GDM1 (cell line): ENCODE results near the gene SLC35A1.

Source experiments
- DNase-seq: peaks from one replicate; lab custom pipeline; 2025; lab: John Stamatoyannopoulos, UW

The SLC35A1 gene

DNA sequence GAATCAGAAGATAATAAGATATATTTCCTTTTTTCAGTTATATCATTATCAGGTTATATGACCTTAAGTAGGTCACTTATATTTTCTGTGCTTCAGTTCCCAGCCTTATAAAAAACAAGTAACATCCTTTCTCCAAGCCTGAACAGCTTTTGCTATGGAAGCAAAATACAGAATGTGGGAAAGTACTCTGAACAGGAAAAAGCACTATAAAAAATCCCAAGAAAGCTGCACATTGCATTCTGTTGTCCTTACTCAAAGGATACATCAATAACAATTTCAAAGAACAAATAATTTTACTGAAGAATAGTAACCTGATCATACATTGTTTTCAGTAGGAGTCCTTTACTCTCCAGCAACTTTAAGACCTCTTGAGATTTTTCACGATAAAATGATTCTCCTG is 56.4 kb downstream of the SLC35A1 start:
- DNase-seq: no peak

DNA sequence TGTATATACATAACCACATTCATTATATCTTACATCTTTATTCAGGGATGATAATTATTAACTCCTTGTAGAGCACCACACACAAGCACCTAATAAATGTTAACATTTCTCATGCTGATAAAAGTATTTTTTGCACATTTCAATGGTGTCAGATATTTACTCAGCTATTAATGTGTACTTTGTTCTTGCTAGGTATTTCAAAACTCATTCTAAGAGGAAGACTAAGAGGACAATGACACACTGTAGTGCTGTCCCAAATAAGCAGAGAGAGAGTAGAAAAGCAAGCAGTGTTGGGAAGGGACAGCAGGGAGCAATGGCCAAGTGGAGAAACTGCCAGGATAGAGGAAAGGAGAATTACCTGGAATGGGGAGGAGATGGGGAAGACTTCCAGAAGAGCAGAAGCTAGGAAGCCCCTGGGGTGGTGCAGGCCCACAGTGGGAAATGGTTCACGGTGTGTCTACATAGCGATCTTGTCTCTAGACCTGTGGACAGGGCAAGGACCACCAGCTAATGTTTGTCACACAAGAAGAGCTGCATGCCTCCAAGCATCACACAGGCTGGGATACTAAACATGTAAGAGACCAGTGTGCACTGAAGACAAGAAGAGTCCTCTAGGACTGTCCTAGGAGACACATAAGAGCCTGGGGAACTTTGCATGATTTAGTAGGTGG is 61.7 kb downstream of the SLC35A1 start:
- DNase-seq: no peak

DNA sequence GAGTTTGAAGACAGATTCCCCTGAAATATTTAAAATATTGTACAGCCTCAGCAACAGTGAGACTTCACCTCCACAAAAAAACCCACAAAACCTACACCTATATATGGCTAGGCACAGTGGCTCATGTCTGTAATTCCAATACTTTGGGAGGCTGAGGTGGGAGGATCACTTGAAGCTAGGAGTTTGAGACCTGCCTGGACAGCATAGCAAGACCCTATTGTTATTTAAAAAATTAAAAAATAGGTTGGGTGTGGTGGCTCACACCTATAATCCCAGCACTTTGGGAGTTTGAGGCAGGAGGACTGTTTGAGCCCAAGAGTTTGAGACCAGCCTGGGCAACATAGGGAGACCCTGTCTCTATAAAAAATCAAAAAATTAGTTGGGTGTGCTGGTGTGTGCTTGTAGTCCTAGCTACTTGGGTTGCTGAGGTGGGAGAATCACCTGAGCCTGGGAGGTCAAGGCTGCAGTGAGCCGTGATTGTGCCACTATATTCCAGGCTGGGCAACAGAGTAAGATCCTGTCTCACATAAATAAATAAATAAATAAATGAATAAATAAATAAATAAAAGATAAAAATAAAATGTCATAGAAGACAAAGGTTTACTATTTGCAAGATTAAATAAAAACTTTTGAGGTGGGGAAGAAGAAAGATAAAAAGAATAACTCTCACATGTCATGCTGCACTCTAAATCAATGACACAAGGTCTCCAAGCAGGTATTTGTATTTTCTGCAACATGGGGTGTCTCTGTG is 65.9 kb downstream of the SLC35A1 start:
- no peak for DNase-seq

DNA sequence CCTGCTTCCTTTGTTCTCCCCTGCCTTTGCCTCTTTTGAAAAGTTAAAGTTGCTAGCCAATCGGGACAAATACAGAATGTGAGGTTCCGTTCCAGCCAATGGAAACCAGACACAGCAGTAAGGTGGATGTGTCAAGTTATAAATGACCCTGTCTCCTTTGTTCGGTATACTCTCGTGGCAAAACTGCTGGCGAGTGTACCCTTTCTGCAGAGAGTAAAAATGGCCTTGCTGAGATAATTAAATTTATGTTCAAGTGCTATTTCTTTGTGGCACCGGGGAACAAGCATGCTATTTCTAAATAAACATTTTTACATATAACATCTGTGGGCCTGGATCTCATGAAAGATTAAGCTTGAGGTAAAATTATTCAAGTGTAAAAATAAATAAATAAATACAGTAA is 66.8 kb downstream of the SLC35A1 start:
- DNase-seq: no peak

DNA sequence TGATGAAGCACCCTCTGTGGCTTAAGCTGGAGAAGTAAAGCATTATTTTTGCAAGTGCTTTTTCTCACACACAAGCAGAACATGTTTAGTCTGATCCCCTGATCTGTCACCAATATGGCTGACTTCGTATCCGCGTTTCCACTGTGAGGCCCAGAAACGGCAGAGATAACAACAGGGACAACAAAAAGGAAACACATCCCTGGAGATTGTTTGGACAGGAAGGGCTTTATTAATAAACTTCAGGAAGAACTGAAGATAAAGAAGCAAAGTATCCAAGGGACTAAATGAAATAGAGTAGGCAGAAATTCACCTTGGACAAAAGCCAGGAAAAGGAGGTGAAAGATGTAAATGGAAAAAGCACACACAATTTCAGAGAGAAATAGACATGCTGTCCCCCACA is 67.8 kb downstream of the SLC35A1 start:
- no peak for DNase-seq

DNA sequence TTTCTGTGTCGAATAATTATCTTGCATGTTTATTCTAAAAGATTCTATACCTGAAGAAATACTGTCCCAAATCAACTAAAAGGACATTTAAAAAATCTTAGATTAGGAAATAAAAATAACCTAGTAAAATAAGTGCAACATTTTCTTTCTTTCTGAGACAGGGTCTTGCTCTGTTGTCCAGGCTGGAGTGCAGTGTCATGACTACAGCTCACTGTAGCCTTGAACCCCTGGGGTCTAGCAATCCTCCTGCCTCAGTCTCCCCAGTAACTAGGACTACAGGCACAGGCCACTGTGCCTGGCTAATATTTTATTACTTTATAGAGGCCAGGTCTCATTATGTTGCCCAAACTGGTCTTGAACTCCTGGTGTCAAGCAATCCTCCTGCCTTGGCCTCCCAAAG is 68.3 kb downstream of the SLC35A1 start:
- no peak for DNase-seq

DNA sequence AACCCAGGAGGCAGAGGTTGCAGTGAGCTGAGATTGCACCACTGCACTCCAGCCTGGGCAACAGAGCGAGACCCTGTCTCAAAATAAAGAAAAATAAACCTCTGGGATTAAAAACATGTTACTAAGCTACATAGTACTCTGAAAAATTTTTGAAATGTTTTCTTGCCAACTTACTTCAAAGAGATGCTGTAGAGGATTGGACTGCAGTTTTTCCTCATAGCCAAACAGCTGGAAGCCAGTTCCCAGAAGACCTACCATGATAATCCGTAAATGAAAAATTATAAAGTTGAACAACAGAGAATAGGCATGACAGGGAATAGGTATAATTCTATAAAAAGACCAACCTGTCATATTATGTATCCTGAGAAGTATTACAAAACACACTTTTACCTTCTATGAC is 69.0 kb downstream of the SLC35A1 start:
- no peak for DNase-seq

DNA sequence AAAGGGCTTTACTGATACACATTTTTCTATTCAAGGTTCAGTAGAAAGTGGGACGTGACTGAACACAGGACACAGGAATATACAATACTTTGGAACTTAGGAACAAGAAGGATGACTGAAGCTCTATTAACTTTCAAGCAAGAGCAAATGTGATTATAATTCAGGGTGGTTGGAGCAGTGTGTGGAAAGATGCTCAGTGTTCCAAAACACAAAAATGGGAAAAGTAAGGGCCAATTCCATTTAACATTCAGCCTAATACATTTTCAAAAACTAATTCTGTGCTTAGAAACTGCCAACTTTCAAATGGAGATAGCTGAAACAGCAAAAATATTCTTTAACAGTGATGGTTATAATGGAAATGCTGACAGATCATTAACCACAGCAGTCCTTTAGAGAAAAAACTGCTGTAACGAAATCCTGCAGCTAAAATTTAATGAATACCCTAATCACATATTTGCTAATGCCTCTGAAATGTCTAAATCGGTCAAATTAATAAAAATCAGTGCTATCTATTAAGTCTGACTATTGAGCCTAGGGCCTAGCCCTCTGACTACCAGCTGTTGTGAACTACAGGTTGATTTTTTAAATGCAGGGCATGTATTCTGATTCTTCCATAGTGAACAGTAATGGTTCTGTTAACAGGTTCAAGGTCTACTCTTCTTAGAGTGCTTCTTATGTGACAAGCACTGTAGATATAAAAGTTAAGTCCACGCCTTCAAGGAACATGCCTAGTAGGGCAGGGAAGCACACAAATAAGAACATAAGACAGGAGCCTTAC is 71.1 kb downstream of the SLC35A1 start:
- DNase-seq: no peak

DNA sequence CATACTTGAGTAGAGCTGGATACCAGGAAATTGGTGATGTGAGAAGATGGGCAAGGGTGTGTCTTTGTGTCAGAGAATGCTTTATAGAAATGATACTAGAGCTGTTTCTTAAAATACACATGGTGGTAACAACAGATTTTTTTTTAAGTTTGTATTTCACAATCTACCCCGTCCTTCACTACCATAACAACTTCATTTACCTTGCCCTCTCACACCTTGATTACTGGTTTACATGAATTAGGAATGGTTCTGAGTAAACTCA is 71.6 kb downstream of the SLC35A1 start:
- DNase-seq: no peak

DNA sequence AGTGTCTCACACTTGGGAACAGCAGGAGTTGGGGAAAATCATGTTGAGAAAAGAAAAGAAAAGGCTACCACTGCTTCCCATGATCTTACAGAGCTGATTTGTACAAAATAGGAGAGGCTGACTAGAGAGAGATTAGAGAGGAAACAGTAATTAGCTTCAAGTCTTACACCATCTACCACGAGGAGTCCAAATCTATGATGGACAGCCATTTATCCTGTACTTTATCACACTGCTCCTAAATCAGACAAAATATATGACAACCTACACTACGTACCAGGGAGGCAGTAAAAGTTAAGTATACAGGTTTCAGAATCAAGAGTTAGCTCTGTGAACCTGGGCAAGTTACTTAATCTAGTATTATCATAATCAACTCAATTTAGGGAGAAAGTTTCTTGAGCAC is 79.0 kb downstream of the SLC35A1 start:
- no peak for DNase-seq

DNA sequence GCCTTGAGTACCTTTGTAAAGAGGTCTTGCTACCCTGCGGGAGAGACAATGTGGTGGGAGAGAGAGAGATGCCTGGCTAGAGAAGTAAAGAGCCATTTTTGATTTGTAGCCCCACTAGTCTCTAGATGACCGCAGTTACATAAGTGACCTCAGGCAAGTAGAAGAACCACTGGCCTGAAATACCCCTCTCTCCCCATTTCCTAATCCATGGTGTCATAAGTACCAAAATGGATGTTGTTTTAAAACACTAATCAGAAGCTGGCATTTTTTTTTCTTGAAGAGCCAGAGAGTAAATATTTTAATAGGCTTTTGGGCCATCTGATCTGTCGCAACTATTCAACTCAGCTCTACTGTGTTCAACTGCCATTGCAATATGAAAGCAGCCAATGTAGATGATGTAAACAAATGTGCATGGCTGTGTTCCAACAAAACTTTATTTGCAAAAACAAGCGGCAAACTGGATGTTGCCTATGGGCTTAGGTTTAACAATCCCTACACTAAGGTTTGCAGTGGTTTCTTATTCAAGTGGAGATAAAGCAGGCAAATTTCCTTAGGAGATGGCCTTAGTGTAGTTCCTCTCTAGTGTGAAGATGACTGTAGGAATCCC is 80.5 kb downstream of the SLC35A1 start:
- no peak for DNase-seq

DNA sequence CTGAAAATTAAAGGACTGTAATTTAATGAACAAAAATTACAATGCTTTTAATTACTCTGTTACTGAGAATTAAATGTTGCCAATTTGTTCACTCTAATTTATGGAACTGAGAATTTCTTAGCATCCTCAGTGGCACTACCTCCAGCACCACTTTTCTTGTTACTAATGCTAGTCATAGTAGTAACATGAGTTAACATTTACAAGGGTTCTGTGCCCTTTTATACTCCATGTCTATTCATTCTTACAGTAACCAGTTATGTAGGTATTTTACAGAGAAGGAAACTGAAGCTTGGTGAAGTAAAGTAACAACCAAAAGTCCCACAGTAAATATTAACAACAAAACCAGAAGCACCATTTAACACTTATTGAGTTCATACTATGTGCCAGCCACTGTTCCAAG is 82.7 kb downstream of the SLC35A1 start:
- no peak for DNase-seq

DNA sequence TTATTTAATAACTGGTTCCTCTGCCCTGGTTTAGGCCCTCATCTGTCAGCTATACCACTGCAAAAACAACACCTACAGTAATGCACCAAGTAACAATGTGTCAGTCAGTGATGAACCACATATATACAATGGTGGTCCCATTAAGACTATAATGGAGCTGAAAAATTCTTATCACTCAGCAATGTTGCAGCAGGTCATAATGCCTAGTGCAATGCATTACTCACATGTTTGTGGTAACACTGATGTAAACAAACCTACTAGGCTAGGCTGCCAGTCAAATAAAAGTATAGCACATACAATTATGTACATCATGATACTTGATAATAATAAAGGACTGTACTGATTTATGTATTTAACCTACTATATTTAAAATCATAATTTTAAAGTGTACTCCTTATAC is 85.7 kb downstream of the SLC35A1 start:
- DNase-seq: no peak

DNA sequence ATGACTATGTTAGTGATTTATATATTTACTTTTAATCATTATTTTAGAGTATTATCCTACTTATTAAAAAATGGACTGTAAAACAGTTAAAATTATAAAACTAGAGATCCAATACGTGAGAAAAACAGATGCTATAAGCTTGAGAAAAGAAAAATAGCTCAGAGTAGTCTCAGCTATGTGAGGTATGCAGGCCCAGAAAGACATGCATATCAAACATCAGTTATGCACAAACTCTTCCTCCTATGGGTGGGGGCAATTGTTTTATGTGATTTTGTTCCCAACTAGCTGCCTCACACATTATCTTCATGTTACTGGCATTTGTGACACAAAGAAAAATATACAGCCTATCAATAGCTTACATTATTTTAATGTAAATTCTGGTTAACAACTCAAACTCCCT is 88.2 kb downstream of the SLC35A1 start:
- no peak for DNase-seq
